Ecto neural progenitor cell (in vitro differentiated cells): ENCODE results near the gene CHI3L2.
"Not testable (repeated sequence)": the region's sequence is repeated elsewhere in the genome, so short reads cannot be mapped to it uniquely, and the experiment has no call there.

Source experiments
- DNase-seq: peaks from one replicate; pipeline ENCODE4 v3.0.0-alpha.2; 2018; ENCODE audit warnings: low spot score

CHI3L2 gene

GRCh38 chr1:111202366-111202706 is 25.2 kb upstream of the CHI3L2 start:
- DNase-seq, result no peak

DNA sequence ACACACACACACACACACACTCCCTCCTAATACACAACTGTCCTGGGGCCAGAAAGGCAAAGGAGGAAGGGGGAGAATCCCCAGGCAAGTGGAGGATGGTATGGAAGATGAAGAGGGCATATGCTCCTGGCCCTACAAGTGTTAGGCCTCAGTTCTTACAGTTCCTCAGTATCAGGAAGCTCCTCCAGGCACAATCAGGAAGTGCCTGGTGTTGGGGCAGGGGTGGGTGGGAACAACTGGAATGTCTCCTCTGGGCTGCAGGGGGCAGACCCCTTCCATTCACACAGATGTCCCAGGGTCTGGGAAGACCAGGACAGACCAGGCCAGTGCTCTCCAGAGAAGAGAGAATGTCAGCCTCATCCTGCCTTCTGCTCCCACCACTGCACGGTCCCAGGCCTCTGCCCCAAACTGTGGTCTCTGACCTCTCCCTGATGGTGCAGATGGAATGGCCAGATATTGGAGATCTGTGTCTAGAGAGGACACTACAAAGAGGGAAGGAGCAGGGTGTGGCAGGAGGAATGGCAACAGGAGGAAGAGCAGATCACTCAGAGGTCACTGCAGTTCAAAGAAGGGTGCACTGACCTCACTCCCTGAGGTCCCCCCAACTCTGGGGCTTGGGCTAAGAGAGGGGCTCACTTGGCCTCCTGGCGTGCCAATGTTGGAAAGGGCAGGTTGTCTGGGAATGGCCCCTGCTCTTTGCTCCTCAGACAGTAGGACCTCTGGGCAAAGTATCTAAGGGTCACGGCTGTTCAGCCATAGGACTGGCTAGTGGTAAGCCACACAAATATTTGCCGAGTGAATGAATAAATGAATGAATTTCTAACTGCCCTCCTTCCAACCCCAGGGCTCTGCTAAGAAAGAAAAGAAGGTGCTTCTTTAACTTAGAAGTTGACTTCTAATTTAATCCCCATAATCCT is 24.5 kb upstream of the CHI3L2 start:
- DNase-seq, result no peak

DNA sequence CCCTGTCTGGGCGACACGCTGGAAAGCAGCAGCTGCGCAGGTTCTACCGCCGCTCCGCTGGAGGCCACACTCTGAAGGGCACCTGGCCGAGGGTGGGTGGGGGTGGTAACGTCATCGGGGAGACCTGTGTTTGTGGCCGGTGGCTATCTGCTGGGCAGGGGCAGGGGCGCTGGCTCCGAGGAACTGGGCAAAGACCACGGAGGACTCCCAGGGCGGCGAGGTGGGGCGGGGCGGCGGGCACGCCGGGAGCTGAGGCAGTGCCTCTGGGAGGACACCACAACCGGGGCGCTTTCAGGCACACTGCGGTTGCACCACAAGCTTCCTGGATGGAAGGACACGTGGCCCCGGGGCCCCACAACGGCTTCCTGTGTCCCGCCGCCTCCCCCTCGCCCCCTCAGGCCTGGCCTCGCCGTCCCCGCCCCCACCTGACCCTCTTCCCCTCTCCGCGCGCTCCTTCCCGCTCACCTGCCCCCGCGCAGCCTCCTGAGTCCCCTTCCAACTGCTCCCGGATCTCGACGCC is 23.8 kb upstream of the CHI3L2 start:
- DNase-seq, result no peak

DNA sequence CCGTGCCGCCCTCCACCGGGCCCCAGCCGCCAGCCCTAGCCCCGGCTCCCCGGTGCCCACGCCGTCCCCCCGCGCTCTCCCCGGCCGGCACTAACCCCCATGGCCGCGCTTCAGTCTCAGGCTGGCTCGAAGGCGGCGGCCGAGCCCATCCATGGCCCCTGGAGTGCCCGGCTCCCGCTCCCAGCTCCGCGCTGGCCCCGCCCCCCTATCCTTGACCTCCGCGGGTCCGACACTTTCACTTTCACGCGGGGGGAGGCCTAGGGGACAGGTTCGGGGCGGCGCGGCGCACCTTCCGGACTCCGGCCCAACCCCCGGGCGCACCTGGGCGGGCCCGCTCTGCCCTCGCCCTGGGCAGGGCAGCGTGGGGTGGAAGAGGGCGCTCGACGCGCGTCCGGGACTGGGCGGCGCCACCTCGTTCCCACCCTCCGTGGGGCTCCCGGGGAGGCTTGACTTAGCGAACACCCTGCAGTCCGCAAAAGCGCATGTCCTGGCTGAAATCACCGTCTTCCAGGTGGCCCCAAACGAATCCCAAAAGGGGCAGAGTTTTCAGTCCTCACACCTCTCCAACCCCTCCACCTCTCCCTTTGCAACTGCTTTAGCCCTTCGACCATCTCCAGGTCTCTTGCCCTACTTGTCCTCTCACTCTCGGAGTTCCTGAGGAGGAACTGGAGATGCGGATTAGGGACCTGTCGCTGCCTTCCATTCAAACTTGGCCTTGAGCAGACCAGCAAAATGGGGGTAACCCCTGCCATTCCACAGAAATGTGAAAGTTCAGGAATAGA is 23.1 kb upstream of the CHI3L2 start:
- DNase-seq, result no peak

DNA sequence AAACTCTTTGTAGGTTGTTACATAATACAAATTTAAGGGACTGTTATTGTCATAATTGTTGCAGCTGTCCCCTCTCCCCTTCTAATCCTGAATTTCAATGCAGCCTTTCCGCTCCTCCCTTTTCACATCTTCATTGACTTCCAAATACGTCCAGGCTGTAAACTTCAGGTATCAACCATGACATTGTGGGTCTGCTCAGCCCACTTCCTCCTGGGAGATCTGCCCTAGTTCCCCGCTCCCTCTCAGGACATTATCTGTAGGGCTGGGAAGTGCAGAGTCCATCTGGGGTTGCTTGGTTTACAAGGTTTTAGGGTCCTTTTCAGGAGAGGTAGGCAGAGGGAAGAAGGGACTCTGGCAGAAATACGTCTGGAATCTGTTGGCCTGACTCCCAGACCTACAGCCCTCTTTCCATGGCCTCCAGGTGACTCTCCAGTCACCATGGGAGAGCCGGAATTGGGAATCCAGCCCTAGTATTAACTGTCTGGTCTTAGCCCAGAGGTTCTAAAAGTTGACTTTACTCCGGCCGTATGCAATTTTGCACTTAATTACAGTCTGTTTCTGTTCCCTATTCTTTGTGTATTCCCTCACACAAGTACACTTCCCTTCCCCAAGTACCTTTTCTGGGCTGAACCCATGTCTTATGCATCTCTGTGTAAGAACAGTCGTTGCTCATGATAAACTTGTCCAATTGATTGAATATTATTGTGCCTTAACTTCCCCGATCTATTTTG is 22.4 kb upstream of the CHI3L2 start:
- DNase-seq, result no peak

DNA sequence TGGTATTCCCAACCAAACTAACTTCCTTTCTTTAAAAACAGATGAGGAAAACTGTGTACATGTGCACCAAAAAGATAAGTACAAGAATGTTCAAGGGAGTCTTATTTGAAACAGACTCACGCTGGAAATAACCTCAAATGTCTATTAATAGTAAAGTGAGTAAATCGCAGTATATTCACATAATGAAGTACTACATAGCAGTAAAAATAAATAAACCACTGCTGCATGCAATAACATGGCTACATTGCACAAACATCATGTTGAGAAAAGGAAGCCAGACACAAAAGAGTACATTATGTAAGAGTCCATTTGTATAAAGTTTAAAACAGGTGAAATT is 21.8 kb upstream of the CHI3L2 start:
- no peak for DNase-seq

DNA sequence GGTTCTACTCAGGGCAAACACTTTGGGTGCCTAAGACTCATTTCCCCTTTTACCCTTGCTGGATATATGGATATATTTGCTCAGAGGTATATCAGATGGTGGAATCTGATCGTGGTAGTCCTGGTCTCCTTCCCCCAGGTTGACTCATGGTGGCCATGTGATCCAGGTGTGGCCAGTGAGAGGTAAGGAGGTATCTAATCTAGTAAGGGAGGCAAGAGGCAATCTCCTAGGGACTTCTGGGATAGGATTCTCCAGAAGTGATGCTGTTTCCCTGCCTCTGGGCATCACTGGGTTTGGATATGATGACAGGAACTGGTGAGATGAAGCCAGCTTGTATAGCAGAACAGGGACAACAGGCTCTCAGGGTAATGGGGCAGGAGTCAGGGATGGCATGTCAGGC is 18.6 kb upstream of the CHI3L2 start:
- no peak for DNase-seq

- DNase-seq, result no peak
Observed at GRCh38 chr1:111209622-111210021, 17.9 kb upstream of the CHI3L2 start.

GRCh38 chr1:111211921-111212320 is 15.6 kb upstream of the CHI3L2 start:
- no peak for DNase-seq

GRCh38 chr1:111212634-111213335 is 14.7 kb upstream of the CHI3L2 start:
- no peak for DNase-seq

DNA sequence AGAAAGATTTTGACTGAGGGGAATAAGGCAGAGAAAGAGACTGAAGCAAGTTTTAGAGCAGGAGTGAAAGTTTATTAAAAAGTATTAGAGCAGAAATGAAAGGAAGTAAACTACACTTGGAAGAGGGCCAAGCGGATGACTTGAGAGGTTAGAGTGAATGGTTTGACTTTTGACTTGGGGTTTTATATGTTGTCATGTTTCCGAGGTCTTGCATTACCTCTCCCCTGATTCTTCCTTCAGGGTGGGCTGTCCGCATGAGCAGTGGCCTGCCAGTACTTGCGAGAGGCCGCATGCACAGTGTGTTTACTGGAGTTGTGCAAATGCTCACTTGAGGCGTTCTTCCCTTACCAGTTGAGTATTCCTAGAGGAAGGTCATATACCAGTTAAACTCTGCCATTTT is 14.1 kb upstream of the CHI3L2 start:
- DNase-seq, result no peak

DNA sequence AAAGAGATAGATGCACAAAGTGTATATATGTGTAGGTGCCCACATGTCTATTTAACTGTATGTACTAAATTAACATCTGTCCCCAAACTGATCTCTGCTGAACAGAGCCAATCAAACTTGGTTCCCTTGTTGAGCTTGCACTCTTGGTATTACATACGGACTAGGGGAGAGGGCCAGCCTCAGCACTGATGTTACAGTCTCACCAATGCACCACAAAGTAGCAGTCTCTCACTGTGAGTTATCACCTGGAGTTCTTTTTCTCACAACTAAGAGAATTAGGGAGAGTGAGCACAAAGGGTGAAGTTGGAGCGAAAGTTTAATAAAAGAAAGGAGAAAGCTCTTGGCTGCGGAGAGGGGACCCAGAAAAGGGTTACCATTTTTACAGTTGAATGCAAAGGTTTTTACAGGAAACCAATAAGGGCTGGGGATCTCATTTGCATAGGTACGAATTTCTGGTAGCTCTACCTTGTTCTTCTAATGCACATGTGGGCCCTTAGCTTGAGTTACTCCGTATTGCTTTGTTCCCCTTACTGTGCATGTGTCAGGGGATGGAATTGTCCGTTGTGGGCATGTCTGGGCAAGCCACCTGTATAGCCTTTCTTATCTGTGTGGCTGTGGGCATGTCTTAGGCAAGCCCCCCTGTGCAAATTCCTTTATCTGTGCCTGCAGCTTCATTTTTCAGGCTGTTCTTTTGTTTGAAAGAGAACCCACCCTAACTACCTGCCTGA is 13.3 kb upstream of the CHI3L2 start:
- no peak for DNase-seq

DNA sequence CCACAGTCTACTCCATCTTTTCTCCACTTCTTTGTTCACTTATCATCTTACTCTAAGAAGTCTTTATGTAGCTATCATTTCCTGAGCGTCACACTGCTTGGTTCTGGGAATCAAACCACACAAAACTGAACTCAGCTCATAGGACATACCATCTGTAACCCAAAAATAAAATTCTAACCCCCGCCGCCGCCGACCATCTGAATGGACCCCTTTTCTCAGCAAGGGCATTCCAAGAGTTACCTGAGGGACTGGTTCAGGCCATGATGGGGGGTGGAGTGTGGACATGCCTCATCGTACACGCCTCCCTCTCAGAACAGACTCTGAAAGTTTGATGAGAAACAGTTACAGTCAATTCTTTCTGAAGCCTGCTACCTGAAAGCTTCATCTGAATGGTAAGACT is 12.6 kb upstream of the CHI3L2 start:
- no peak for DNase-seq

- DNase-seq, result not testable (repeated sequence)
Observed at GRCh38 chr1:111215285-111215684, 12.2 kb upstream of the CHI3L2 start.

GRCh38 chr1:111216751-111217150 is 10.8 kb upstream of the CHI3L2 start:
- no peak for DNase-seq

DNA sequence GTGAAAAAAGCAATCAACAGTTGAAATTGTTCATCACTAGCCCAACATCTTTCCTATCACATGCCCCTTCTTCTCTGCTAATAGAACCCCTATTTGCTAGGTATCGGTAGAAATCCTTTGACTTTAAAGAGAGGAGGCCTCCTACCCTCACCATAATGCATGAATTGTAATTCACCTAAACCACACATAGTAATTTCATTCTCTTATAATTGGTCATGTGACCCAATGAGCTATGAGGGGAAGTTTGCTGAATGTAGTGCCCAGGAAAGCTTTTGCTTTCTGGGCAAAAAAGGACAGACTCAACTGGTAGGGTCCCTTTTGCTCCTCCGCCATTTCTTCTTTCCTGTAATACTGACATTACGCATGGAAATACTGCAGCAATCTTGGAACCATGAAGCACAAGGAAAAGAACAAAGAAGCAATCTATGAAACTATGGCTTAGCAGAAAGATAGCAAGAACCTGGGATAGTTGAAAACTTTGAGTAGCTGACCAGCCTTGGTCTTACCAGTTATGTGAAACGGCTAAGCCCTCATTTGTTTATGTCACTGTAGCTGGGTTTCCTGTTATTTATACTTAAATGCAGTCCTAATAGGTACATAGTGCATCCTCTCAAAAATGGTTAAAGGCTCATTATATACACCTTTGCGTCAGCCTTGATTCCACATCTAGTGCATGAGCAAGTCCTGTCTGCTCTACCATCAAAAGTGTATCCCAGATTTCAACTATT is 10.2 kb upstream of the CHI3L2 start:
- DNase-seq, result no peak

GRCh38 chr1:111218701-111219556 is 8.6 kb upstream of the CHI3L2 start:
- no peak for DNase-seq

DNA sequence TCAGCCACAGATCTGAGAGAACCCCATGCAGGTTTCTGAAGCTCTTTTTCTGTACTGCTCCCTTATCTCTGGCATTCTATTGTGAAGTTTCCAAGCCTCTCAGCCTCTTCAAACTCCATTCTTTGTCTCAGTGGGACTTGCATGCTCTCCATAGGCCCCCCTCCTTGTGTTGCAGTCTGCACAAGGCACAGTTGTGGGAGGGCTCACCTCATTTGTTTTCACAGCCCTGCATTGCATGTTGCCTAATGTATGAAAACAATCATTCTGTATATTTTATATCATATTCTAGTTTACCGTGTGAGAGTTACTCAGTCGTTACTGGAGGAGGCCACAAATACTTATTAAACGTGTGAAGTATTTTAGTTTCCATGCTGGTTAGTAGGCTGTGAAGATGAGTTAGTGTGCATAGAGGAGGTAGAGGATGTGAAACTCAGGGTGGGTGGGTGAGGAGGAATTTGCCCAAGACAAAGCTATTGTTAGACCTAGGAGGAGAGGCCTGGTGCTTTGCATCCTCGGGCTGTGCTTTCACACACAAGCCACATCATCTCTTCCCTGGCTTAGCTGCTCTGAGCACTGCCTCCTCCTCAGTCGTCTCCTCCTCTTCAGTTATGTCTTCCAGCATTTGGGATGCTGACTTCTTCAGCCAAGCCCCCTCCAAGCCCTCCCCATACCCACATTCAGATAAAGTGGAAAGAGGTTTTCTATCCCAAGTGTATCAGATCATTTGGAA is 7.8 kb upstream of the CHI3L2 start:
- no peak for DNase-seq

DNA sequence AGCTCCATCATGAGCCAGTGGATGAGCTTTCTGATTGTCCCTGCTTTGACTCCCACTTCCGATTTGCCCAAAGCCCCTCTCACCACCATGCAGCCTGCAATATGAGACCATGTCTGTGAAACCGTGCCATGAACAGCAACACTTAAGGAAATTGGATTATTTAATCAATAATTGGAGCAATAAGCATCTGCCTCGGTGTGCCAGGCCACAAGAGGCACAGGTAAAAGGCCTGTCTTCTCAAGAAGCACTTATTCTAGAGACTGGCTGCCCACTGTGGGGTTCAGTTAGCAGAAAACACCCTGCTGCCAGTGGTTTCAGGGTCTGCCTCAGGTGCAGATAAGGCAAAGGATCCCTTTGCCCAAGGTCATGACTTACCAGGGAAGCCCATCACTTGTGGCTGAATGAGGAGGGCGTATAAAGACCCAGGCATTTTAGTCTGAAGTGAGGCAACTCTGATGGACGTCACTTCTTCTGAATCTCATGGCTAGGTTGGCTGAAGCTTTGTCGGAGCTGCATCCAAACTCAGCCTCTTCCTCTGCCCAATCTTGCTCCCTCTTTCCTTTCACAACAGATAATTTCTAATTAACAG is 7.1 kb upstream of the CHI3L2 start:
- DNase-seq, result no peak
